OCI-LY1 (cell line): Measurements from ENCODE around the gene RPL36A.

Source experiments
- H2AFZ ChIP-seq: fragments of 200-600 bp; sonication (generic), shearing (Covaris generic); 2 replicates; pipeline ENCODE4 v1.6.0; 2014; ENCODE audit warnings: antibody characterized with exemption, mild to moderate bottlenecking, low read length
- H3F3A ChIP-seq: fragments of 200-600 bp; sonication (generic), shearing (Covaris generic); 2 replicates; pipeline ENCODE4 v1.6.0; 2014; ENCODE audit warnings: mild to moderate bottlenecking, antibody characterized with exemption, low read length, moderate library complexity; ENCODE audit not compliant: insufficient read depth
- H3K27ac ChIP-seq: fragments of 200-600 bp; sonication (generic); 2 replicates; pipeline ENCODE4 v1.5.1; 2014; ENCODE audit warnings: low read length, mixed run types, mild to moderate bottlenecking, low read depth; ENCODE audit not compliant: poor library complexity, severe bottlenecking
- H3K27me3 ChIP-seq: fragments of 200-600 bp; sonication (generic); 2 replicates; pipeline ENCODE4 v1.6.0; 2014; ENCODE audit warnings: antibody characterized with exemption, mild to moderate bottlenecking, low read length, moderate library complexity; ENCODE audit not compliant: insufficient read depth
- H3K36me3 ChIP-seq: fragments of 200-600 bp; sonication (generic); 2 replicates; pipeline ENCODE4 v1.6.1; 2014; ENCODE audit warnings: mild to moderate bottlenecking, antibody characterized with exemption, low read length, moderate library complexity, mixed read lengths; ENCODE audit not compliant: insufficient read depth
- H3K4me1 ChIP-seq: fragments of 200-600 bp; sonication (generic); 2 replicates; pipeline ENCODE4 v1.5.1; 2014; ENCODE audit warnings: mild to moderate bottlenecking, low read length, moderate library complexity; ENCODE audit not compliant: insufficient read depth, severe bottlenecking
- H3K4me2 ChIP-seq: fragments of 200-600 bp; sonication (generic), shearing (Covaris generic); 2 replicates; pipeline ENCODE4 v1.6.1; 2014; ENCODE audit warnings: low read length
- H3K4me3 ChIP-seq: fragments of 200-600 bp; sonication (generic); 2 replicates; pipeline ENCODE4 v1.5.1; 2014; ENCODE audit warnings: low read length, low read depth, mild to moderate bottlenecking, mixed read lengths; ENCODE audit not compliant: poor library complexity, severe bottlenecking
- H3K79me2 ChIP-seq: fragments of 200-600 bp; shearing (Covaris generic); 2 replicates; pipeline ENCODE4 v1.6.1; 2016; ENCODE audit warnings: mixed run types, low read length, mixed read lengths; ENCODE audit not compliant: insufficient read depth
- H3K9ac ChIP-seq: fragments of 200-600 bp; sonication (generic), shearing (Covaris generic); 2 replicates; pipeline ENCODE4 v1.6.1; 2014; ENCODE audit warnings: mild to moderate bottlenecking, low read length, mixed read lengths
- H3K9me2 ChIP-seq: fragments of 200-600 bp; sonication (generic), shearing (Covaris generic); 2 replicates; pipeline ENCODE4 v1.6.1; 2014; ENCODE audit warnings: low read depth, mild to moderate bottlenecking, low read length, mixed read lengths
- H3K9me3 ChIP-seq: fragments of 200-600 bp; shearing (Covaris generic); 2 replicates; pipeline ENCODE4 v1.6.1; 2014; ENCODE audit warnings: low read length, mixed read lengths
- H4K20me1 ChIP-seq: fragments of 200-600 bp; sonication (generic), shearing (Covaris generic); 2 replicates; pipeline ENCODE4 v1.6.0; 2016; ENCODE audit warnings: mild to moderate bottlenecking, low read length; ENCODE audit not compliant: insufficient read depth
- CTCF ChIP-seq: fragments of 200-600 bp; sonication (generic), shearing (Covaris generic); IDR thresholded peaks from 2 replicates; pipeline ENCODE4 v1.5.1; 2017; ENCODE audit warnings: mild to moderate bottlenecking, antibody characterized with exemption, low read length, moderate library complexity, mixed read lengths
- EZH2 ChIP-seq: fragments of 200-600 bp; sonication (generic), shearing (Covaris generic); IDR thresholded peaks from 2 replicates; pipeline ENCODE4 v1.8.0; 2017; ENCODE audit warnings: borderline replicate concordance, mixed run types, mild to moderate bottlenecking, antibody characterized with exemption, low read length, moderate library complexity, mixed read lengths

Gene RPL36A

GRCh38 chrX:101410461-101410860 is 19.6 kb downstream of the RPL36A start:
- H4K20me1 ChIP-seq, result no peaks in the 10 kb centered on the region
- peaks cover 31% of the 10 kb centered on the region for H3K4me1 ChIP-seq
- H3K4me2 ChIP-seq, result peak overlapping the region; percentile 29; the same call in 1 of the 2 replicates
- H3K9me2 ChIP-seq, result no peaks in the 10 kb centered on the region
- H3K27ac ChIP-seq, result no peak overlapping the region
- no peaks in the 10 kb centered on the region for H3K27me3 ChIP-seq
- no peak for TF ChIP-seq EZH2
- TF ChIP-seq CTCF, result no peak
- no peak overlapping the region for H3K9ac ChIP-seq
- H3K9me3 ChIP-seq, result no peaks in the 10 kb centered on the region
- H3K79me2 ChIP-seq, result peaks cover 44% of the 10 kb centered on the region
- no peak overlapping the region for H3K4me3 ChIP-seq
- H2AFZ ChIP-seq, result no peak overlapping the region
- no peaks in the 10 kb centered on the region for H3F3A ChIP-seq
- H3K36me3 ChIP-seq, result peaks cover 26% of the 10 kb centered on the region; the same call in 1 of the 2 replicates

GRCh38 chrX:101411984-101412383 is 21.2 kb downstream of the RPL36A start:
- H3K4me2 ChIP-seq, result no peak overlapping the region
- no peak overlapping the region for H2AFZ ChIP-seq
- no peak for TF ChIP-seq EZH2
- TF ChIP-seq CTCF, result no peak
- no peaks in the 10 kb centered on the region for H3K27me3 ChIP-seq
- H3K27ac ChIP-seq, result no peak overlapping the region
- no peak overlapping the region for H3K4me3 ChIP-seq
- no peaks in the 10 kb centered on the region for H3F3A ChIP-seq
- no peaks in the 10 kb centered on the region for H4K20me1 ChIP-seq
- H3K4me1 ChIP-seq, result peaks cover 24% of the 10 kb centered on the region
- H3K9me3 ChIP-seq, result no peaks in the 10 kb centered on the region
- H3K79me2 ChIP-seq, result peaks cover 34% of the 10 kb centered on the region
- no peaks in the 10 kb centered on the region for H3K9me2 ChIP-seq
- peaks cover 26% of the 10 kb centered on the region; the same call in 1 of the 2 replicates for H3K36me3 ChIP-seq
- no peak overlapping the region for H3K9ac ChIP-seq

GRCh38 chrX:101415180-101416145 is 24.7 kb downstream of the RPL36A start:
- no peaks in the 10 kb centered on the region for H4K20me1 ChIP-seq
- H2AFZ ChIP-seq, result no peak overlapping the region
- H3K79me2 ChIP-seq, result peaks cover 7% of the 10 kb centered on the region
- H3K27ac ChIP-seq, result no peak overlapping the region
- no peaks in the 10 kb centered on the region for H3F3A ChIP-seq
- no peaks in the 10 kb centered on the region for H3K9me2 ChIP-seq
- H3K27me3 ChIP-seq, result no peaks in the 10 kb centered on the region
- no peak overlapping the region for H3K4me3 ChIP-seq
- H3K9ac ChIP-seq, result no peak overlapping the region
- peaks cover 26% of the 10 kb centered on the region; the same call in 1 of the 2 replicates for H3K36me3 ChIP-seq
- peak overlapping the region; percentile 8; the same call in 1 of the 2 replicates for H3K4me2 ChIP-seq
- no peaks in the 10 kb centered on the region for H3K9me3 ChIP-seq
- peaks cover 11% of the 10 kb centered on the region for H3K4me1 ChIP-seq
- TF ChIP-seq EZH2 (no peak), CTCF (peak; percentile 53)
